ENCODE measurements around the gene ITGB1. TPM values are rescaled to one million over a fixed set of nuclear protein-coding genes. Genes with fewer than 3 reads are reported as not detected.
A peak's percentile ranks its signal among the peaks of the same experiment; 100 is the strongest.

The ITGB1 gene
- total and polyA plus RNA-seq, 2 donors from 2014 or later, result 156 to 410 TPM

DNA sequence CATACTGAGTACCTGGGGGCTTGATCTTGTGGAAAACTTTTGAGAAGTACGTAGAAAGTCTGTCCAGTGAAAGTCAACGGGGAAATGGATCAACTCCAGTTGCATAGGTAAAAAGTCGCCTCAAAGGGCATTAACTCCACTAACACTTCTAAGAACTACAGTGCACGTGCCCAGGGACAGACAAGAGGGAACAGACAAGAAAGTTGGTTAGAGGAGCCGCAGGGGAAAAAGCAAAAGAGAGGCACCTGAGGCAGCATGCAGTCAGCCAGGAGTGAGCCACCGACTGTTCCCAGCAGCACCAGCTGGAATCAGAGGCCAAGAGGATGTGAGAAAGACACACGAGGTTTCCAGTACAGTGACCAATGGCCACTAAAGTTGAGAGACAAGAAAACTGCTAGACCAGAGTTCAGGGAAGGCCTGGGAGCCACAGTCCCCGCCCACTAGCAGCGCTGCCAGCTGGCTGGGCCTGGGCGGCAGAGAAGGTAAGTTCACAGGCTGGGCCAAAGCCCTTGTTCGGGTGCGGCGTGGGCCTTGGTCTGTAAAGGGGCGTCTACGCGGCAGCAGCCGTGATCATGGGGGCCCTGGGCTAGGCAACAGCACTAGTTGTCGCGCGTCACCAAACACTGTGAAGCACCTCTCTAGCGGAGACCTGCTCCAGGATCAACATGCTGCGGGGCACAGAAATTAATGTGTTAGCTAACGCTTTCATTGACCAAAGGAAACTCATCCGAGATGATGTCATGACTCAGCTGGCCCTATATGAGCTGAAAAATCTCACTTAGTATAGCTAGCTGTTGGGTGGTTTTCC lies 14.0 kb downstream of the ITGB1 start:
- DNase-seq (peak in 1 of 5 donors; percentile 76), FAIRE-seq (no peak)
- H3K9ac ChIP-seq (ENCODE audit: low read length in 3 of 3), result no peak overlapping the region
- no peak overlapping the region for H3K27ac ChIP-seq (ENCODE audit: low read depth in 2 of 2, low read length in 2 of 2)
- TF ChIP-seq, protein P1, sequence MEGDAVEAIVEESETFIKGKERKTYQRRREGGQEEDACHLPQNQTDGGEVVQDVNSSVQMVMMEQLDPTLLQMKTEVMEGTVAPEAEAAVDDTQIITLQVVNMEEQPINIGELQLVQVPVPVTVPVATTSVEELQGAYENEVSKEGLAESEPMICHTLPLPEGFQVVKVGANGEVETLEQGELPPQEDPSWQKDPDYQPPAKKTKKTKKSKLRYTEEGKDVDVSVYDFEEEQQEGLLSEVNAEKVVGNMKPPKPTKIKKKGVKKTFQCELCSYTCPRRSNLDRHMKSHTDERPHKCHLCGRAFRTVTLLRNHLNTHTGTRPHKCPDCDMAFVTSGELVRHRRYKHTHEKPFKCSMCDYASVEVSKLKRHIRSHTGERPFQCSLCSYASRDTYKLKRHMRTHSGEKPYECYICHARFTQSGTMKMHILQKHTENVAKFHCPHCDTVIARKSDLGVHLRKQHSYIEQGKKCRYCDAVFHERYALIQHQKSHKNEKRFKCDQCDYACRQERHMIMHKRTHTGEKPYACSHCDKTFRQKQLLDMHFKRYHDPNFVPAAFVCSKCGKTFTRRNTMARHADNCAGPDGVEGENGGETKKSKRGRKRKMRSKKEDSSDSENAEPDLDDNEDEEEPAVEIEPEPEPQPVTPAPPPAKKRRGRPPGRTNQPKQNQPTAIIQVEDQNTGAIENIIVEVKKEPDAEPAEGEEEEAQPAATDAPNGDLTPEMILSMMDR (IDR thresholded peaks at IDR 0.05; ENCODE audit: borderline replicate concordance, extremely low read depth, insufficient read depth), result no peak
- H3K36me3 ChIP-seq (ENCODE audit: control insufficient read depth in 2 of 3, insufficient read depth in 3 of 3, low read length in 3 of 3), result peaks cover 0 to 2% (median 0%) of the 10 kb centered on the region in 3 donors
- H3K27me3 ChIP-seq (ENCODE audit: control insufficient read depth, insufficient read depth, low read length), result no peaks in the 10 kb centered on the region
- H3K4me1 ChIP-seq (ENCODE audit: control insufficient read depth in 2 of 3, insufficient read depth in 2 of 3, low read depth in 1 of 3, low read length in 3 of 3), result peaks cover 3 to 37% (median 19%) of the 10 kb centered on the region in 3 donors
- no peak overlapping the region for H3K4me3 ChIP-seq (ENCODE audit: low read length in 3 of 3)
- no peaks in the 10 kb centered on the region for H3K9me3 ChIP-seq (ENCODE audit: control insufficient read depth in 2 of 3, insufficient read depth in 1 of 3, low read length in 3 of 3)
- intact Hi-C loops (cut with DNase I), result loop anchor here (10.0 kb wide), 1 partner anchor 51 kb away; no protein-coding TSS in a partner anchor

DNA sequence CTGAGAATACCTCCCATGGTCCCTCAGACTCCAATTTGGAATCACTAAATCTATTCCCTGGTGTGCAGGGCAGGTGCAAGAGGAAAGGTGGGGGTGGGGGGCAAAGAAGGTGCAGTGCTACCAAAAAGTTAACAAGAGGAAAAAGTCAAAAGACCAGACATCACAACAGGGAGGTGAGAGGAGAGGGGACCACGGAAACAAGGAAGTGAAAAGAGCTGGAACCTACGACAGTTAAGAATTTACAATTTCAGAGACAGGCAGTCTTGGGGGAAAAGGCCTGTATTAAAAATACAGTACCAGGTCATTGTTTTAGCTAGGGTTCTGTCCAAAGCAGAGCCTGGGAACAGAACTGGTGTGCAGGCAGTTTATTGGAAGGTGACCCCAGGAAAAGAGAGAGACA lies 14.6 kb downstream of the ITGB1 start:
- no peak for DNase-seq
- intact Hi-C loops (cut with DNase I), result loop anchor here (10.0 kb wide), 1 partner anchor 51 kb away; no protein-coding TSS in a partner anchor
- Histone ChIP-seq H3K9ac (ENCODE audit: low read length in 3 of 3) (no peak overlapping the region), H3K4me3 (ENCODE audit: low read length in 3 of 3) (no peak overlapping the region), H3K4me1 (ENCODE audit: control insufficient read depth in 2 of 3, insufficient read depth in 2 of 3, low read depth in 1 of 3, low read length in 3 of 3) (peaks cover 5 to 43% (median 26%) of the 10 kb centered on the region in 3 donors), H3K27ac (ENCODE audit: low read depth in 2 of 2, low read length in 2 of 2) (no peak overlapping the region), H3K36me3 (ENCODE audit: control insufficient read depth in 2 of 3, insufficient read depth in 3 of 3, low read length in 3 of 3) (peaks cover 0 to 2% (median 0%) of the 10 kb centered on the region in 3 donors), H3K27me3 (ENCODE audit: control insufficient read depth, insufficient read depth, low read length) (no peaks in the 10 kb centered on the region), H3K9me3 (ENCODE audit: control insufficient read depth in 2 of 3, insufficient read depth in 1 of 3, low read length in 3 of 3) (no peaks in the 10 kb centered on the region)
- TF ChIP-seq, protein P1 (IDR thresholded peaks at IDR 0.05; ENCODE audit: borderline replicate concordance, extremely low read depth, insufficient read depth), result no peak
- FAIRE-seq, result no peak

DNA sequence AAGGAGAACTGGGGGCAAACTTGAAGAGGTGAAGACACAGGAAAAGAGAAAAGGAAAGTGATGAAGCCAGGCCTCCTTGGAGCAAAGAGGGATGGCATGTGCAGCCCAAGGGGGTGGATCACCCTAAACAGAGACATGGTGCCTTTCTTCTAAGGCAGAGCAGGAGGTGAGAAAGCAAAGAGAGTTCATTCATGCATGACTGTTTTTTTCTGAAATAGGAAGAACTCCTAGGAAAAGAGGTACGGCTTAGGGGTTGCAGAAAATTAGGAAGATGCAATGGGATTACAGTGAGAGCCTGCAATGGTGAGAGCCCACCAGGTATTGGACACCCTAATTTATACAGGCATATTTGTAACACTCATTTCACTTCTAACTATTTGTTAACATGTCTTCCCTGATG lies 15.9 kb downstream of the ITGB1 start:
- H3K36me3 ChIP-seq (ENCODE audit: control insufficient read depth in 2 of 3, insufficient read depth in 3 of 3, low read length in 3 of 3), result peaks cover 0 to 2% (median 0%) of the 10 kb centered on the region in 3 donors
- H3K27me3 ChIP-seq (ENCODE audit: control insufficient read depth, insufficient read depth, low read length), result no peaks in the 10 kb centered on the region
- TF ChIP-seq, protein P1 (IDR thresholded peaks at IDR 0.05; ENCODE audit: borderline replicate concordance, extremely low read depth, insufficient read depth), result no peak
- peaks cover 7 to 50% (median 28%) of the 10 kb centered on the region in 3 donors for H3K4me1 ChIP-seq (ENCODE audit: control insufficient read depth in 2 of 3, insufficient read depth in 2 of 3, low read depth in 1 of 3, low read length in 3 of 3)
- DNase-seq, result no peak
- no peak overlapping the region for H3K4me3 ChIP-seq (ENCODE audit: low read length in 3 of 3)
- no peak for FAIRE-seq
- intact Hi-C loops (cut with DNase I), result loop anchor here (10.0 kb wide), 1 partner anchor 53 kb away; no protein-coding TSS in a partner anchor
- H3K27ac ChIP-seq (ENCODE audit: low read depth in 2 of 2, low read length in 2 of 2), result no peak overlapping the region
- H3K9me3 ChIP-seq (ENCODE audit: control insufficient read depth in 2 of 3, insufficient read depth in 1 of 3, low read length in 3 of 3), result no peaks in the 10 kb centered on the region
- H3K9ac ChIP-seq (ENCODE audit: low read length in 3 of 3), result no peak overlapping the region
